ENCODE data around the gene GIGYF1. TPM values are rescaled to one million over a fixed set of nuclear protein-coding genes. Genes with fewer than 3 reads are reported as not detected.
A peak's percentile ranks its signal among the peaks of the same experiment; 100 is the strongest.

GIGYF1 gene
- total RNA-seq, 1 experiment from 2014 or later, result 47.4 TPM

GRCh38 chr7:100674411-100675104 lies 19.5 kb downstream of the GIGYF1 start:
- TF ChIP-seq CTCF (conservative IDR thresholded peaks at IDR 0.05; ENCODE audit: low read depth, low read length) (no peak), EZH2 (IDR thresholded peaks at IDR 0.05; ENCODE audit: borderline replicate concordance, low read depth, low read length, poor library complexity, severe bottlenecking) (no peak)
- no TSS peak for BruUV-seq (replicated peaks)
- CTCF ChIA-PET, result no interaction called here

GRCh38 chr7:100673942-100674410 lies 20.1 kb downstream of the GIGYF1 start:
- Histone ChIP-seq H3K27ac (ENCODE audit: low read depth, low read length, poor library complexity, severe bottlenecking) (peak overlapping the region; percentile 99), H3K4me3 (ENCODE audit: low read depth, low read length, poor library complexity, severe bottlenecking) (peak overlapping the region; percentile 98), H3K36me3 (ENCODE audit: insufficient read depth, low read length, poor library complexity, severe bottlenecking) (peaks cover 24% of the 10 kb centered on the region), H3K4me1 (ENCODE audit: insufficient read depth, low read length, poor library complexity, severe bottlenecking) (no peaks in the 10 kb centered on the region), H3K27me3 (replicated peaks; ENCODE audit: insufficient read depth, low read depth, low read length, poor library complexity) (no peaks in the 10 kb centered on the region), H3K9me3 (ENCODE audit: low read depth, low read length, poor library complexity, severe bottlenecking) (no peaks in the 10 kb centered on the region)
- TF ChIP-seq EZH2 (IDR thresholded peaks at IDR 0.05; ENCODE audit: borderline replicate concordance, low read depth, low read length, poor library complexity, severe bottlenecking) (no peak), CTCF (conservative IDR thresholded peaks at IDR 0.05; ENCODE audit: low read depth, low read length) (no peak)
- CTCF ChIA-PET, result no interaction called here
- DNase-seq (ENCODE audit: low spot score), result peak; percentile 63
- BruUV-seq (replicated peaks), result no TSS peak
- intact Hi-C loops (cut with micrococcal nuclease; ENCODE audit: unreplicated experiment), result loop anchor here (5.0 to 10.0 kb wide), 3 partner anchors 42 to 197 kb away; partner anchors contain the start of genes FBXO24, LRCH4 and TSC22D4
- POLR2A ChIA-PET (ENCODE audit: low non-redundant PET), result no interaction called here

More at GRCh38 chr7:100674411-100675104, 19.5 kb downstream of the GIGYF1 start:
- H3K36me3 ChIP-seq (ENCODE audit: insufficient read depth, low read length, poor library complexity, severe bottlenecking), result peaks cover 27% of the 10 kb centered on the region
- intact Hi-C loops (cut with micrococcal nuclease; ENCODE audit: unreplicated experiment), result loop anchor here (5.0 to 10.0 kb wide), 3 partner anchors 42 to 197 kb away; partner anchors contain the start of genes FBXO24, LRCH4 and TSC22D4
- peak overlapping the region; percentile 99 for H3K27ac ChIP-seq (ENCODE audit: low read depth, low read length, poor library complexity, severe bottlenecking)
- H3K4me3 ChIP-seq (ENCODE audit: low read depth, low read length, poor library complexity, severe bottlenecking), result peak overlapping the region; percentile 98
- peak; percentile 39 for DNase-seq (ENCODE audit: low spot score)
- no peaks in the 10 kb centered on the region for H3K27me3 ChIP-seq (replicated peaks; ENCODE audit: insufficient read depth, low read depth, low read length, poor library complexity)
- H3K9me3 ChIP-seq (ENCODE audit: low read depth, low read length, poor library complexity, severe bottlenecking), result no peaks in the 10 kb centered on the region
- H3K4me1 ChIP-seq (ENCODE audit: insufficient read depth, low read length, poor library complexity, severe bottlenecking), result no peaks in the 10 kb centered on the region
- POLR2A ChIA-PET (ENCODE audit: low non-redundant PET), result no interaction called here

- BruUV-seq (replicated peaks), result no TSS peak
- CTCF ChIA-PET, result no interaction called here
- H3K9me3 ChIP-seq (ENCODE audit: low read depth, low read length, poor library complexity, severe bottlenecking), result no peaks in the 10 kb centered on the region
- peak; percentile 99 for DNase-seq (ENCODE audit: low spot score)
- no peaks in the 10 kb centered on the region for H3K27me3 ChIP-seq (replicated peaks; ENCODE audit: insufficient read depth, low read depth, low read length, poor library complexity)
- no peak for TF ChIP-seq EZH2 (IDR thresholded peaks at IDR 0.05; ENCODE audit: borderline replicate concordance, low read depth, low read length, poor library complexity, severe bottlenecking)
- TF ChIP-seq CTCF (conservative IDR thresholded peaks at IDR 0.05; ENCODE audit: low read depth, low read length), result no peak
- peak within 1 kb of the TSS; percentile 99 for H3K27ac ChIP-seq (ENCODE audit: low read depth, low read length, poor library complexity, severe bottlenecking)
- POLR2A ChIA-PET (ENCODE audit: low non-redundant PET), result no interaction called here
- no peaks in the 10 kb centered on the region for H3K4me1 ChIP-seq (ENCODE audit: insufficient read depth, low read length, poor library complexity, severe bottlenecking)
- peak within 1 kb of the TSS; percentile 98 for H3K4me3 ChIP-seq (ENCODE audit: low read depth, low read length, poor library complexity, severe bottlenecking)
- H3K36me3 ChIP-seq (ENCODE audit: insufficient read depth, low read length, poor library complexity, severe bottlenecking), result peaks cover 18% of the 10 kb centered on the region
- intact Hi-C loops (cut with micrococcal nuclease; ENCODE audit: unreplicated experiment), result loop anchor here (5.0 to 10.0 kb wide), 3 partner anchors 41 to 196 kb away; partner anchors contain the start of genes FBXO24, LRCH4 and TSC22D4
These were observed 20.6 kb downstream of the GIGYF1 start, which contains the start of gene GNB2 for GRCh38 chr7:100673302-100673941. GNB2 (plus strand) TSS chr7:100673740; CDS start chr7:100676266, 2,526 bp downstream.
